Lower leg skin (tissue), 4 donors: ENCODE results near the gene CDC14A. TPM values are rescaled to one million over a fixed set of nuclear protein-coding genes. Genes with fewer than 3 reads are reported as not detected.

Source experiments
- DNase-seq, 2 donors: peaks; one replicate each; pipeline ENCODE4 v3.0.0-alpha.2; 2019; ENCODE audit warnings: low spot score in 2 of 2
- H3K4me3 ChIP-seq: fragments of 200-600 bp; sonication (generic); 2 replicates; pipeline ENCODE4 v1.5.1; 2017; ENCODE audit warnings: mild to moderate bottlenecking, low read depth; ENCODE audit not compliant: poor library complexity, severe bottlenecking
- POLR2A ChIP-seq, 2 donors: fragments of 450-650 bp; IDR thresholded peaks; one replicate each; pipeline ENCODE4 v1.6.1; 2016 to 2017; ENCODE audit warnings: antibody characterized with exemption in 2 of 2, mild to moderate bottlenecking in 1 of 2, moderate library complexity in 1 of 2
- WGBS, 2 donors: methylation state at CpG; one replicate each; pipeline ENCODE4 v1.1.5; 2018; 5-methylcytosine and 5-hydroxymethylcytosine counted together
- intact Hi-C: fragments of 100-400 bp; cut with DNase I; formaldehyde crosslinking; loops from one replicate; pipeline ENCODE4 v1.15.0; 2023; ENCODE audit warnings: low total_unique reads
- total RNA-seq, 4 donors: library from RNA; depleted of rRNA; stranded (reverse); fragments of >200 nt; gene quantifications; one replicate each; pipeline ENCODE4 v1.1.0, GENCODE V29; 2016
- TF ChIP-seq, protein P1 (sequence below), 3 donors: fragments of 450-650 bp; IDR thresholded peaks; one replicate each; pipeline ENCODE4 v1.5.1; 2016; ENCODE audit warnings: antibody characterized with exemption in 3 of 3, mild to moderate bottlenecking in 3 of 3, moderate library complexity in 2 of 3

The CDC14A gene
- total RNA-seq, 4 donors from 2014 or later = 13.5 to 15.4 (median 14.4) TPM

GRCh38 chr1:100530141-100530540 lies 177.8 kb downstream of the CDC14A start:
- DNase-seq = no peak
- intact Hi-C loops = no loop called here
- 91 to 94% methylated on average over 5 of the region's 5 CpGs for WGBS, 2 donors
- no peak overlapping the region for H3K4me3 ChIP-seq
- TF ChIP-seq POLR2A (IDR thresholded peaks at IDR 0.05) = no peak
- TF ChIP-seq, protein P1, sequence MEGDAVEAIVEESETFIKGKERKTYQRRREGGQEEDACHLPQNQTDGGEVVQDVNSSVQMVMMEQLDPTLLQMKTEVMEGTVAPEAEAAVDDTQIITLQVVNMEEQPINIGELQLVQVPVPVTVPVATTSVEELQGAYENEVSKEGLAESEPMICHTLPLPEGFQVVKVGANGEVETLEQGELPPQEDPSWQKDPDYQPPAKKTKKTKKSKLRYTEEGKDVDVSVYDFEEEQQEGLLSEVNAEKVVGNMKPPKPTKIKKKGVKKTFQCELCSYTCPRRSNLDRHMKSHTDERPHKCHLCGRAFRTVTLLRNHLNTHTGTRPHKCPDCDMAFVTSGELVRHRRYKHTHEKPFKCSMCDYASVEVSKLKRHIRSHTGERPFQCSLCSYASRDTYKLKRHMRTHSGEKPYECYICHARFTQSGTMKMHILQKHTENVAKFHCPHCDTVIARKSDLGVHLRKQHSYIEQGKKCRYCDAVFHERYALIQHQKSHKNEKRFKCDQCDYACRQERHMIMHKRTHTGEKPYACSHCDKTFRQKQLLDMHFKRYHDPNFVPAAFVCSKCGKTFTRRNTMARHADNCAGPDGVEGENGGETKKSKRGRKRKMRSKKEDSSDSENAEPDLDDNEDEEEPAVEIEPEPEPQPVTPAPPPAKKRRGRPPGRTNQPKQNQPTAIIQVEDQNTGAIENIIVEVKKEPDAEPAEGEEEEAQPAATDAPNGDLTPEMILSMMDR (IDR thresholded peaks at IDR 0.05) = no peak

DNA sequence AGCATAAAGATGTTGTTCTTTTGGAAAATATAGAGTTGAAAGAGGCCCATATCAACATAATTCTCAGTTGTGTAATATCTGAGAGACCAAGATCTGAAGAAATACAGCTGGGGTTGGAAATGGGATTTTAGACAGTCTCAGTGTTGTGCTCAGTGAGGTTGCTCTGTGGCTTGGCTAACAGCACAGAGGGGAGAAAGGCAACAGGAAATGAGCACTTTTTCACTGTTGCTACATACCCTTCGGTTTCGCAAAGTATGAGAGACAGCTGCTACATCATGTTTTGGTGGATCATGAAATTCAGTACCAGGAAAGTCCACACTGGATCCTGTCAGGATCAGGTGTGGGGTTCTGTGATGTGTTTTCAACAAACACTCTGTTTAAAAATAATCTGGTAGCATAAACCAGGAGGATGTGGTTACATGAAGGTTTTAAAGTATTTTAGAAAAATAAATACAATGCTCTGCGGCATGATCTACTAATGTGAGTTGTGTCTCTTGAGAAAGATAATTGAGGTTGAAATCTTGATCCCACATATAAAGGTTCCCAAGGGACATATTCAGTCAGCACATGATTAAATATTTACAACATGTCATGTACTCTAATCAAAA lies 178.7 kb downstream of the CDC14A start:
- WGBS, 2 donors = 68 to 71% methylated on average over 3 of the region's 3 CpGs
- intact Hi-C loops = no loop called here
- TF ChIP-seq, protein P1 (IDR thresholded peaks at IDR 0.05) = no peak
- no peak for TF ChIP-seq POLR2A (IDR thresholded peaks at IDR 0.05)
- no peak overlapping the region for H3K4me3 ChIP-seq
- DNase-seq = peak in 1 of 2 donors; percentile 22

DNA sequence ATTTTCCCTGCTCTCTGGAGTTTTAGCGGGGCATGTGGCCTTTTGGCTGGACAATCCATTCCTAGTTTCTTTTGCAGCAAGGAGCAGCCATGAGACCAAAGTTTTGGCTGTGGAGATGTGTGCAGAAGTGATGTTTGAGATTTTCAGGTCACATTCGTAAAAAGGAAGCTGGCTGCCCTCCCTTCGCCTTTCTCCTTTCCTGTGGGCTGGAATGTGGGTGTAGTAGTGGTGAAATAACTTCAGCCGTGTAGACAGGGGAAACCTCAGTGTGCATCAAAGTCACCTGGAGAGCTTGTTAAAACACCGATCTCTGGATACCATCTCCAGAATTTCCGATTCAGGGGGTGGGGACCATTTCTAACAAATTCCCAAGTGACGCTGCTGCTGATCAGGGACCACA lies 180.3 kb downstream of the CDC14A start:
- no peak for DNase-seq
- intact Hi-C loops = no loop called here
- 62 to 63% methylated on average over 7 of the region's 7 CpGs for WGBS, 2 donors
- no peak overlapping the region for H3K4me3 ChIP-seq
- TF ChIP-seq, protein P1 (IDR thresholded peaks at IDR 0.05) = no peak
- TF ChIP-seq POLR2A (IDR thresholded peaks at IDR 0.05) = no peak

DNA sequence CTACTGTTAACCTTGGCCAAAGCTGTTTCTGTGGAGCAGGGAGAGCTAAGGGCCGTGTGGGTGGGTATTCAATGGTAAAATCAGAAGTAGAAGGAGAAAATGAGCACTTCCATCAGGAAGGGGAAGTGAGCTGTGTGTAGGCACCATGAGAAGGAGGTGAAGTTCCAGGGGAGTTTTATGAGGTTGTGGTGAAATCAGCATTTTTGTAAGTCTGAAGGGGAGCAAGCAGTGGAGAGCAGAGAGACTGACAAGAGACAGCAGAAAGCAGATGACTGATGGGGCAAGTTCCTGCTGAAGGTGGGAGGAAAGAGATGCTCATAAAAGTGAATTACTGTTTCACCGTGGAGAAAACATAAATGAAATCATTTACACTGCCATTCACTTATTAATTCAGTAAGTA lies 183.0 kb downstream of the CDC14A start:
- no peak overlapping the region for H3K4me3 ChIP-seq
- no peak for TF ChIP-seq POLR2A (IDR thresholded peaks at IDR 0.05)
- TF ChIP-seq, protein P1 (IDR thresholded peaks at IDR 0.05) = no peak
- intact Hi-C loops = no loop called here
- WGBS, 2 donors = 29 to 46% methylated on average over 2 of the region's 2 CpGs
- no peak for DNase-seq

DNA sequence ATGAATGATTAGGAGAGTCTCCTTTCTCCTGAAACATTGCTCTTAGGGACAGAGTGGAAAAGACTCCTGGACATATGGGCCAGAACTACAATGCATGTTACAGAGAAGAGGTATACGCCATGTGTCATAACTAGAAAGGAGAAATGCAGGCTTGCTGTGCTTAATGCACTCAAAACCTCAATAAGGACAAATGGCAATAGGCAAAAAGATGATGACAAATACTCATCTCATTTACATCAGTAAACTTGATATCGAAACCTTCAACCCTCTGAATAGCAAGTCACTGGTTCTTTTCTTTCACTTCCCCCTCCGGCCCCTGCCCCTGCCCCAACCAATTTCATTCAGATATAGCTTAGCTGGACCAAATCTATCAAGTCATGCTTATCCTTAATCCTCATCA lies 183.7 kb downstream of the CDC14A start:
- no peak for DNase-seq
- WGBS, 2 donors = 83 to 84% methylated on average over 3 of the region's 3 CpGs
- intact Hi-C loops = no loop called here
- no peak overlapping the region for H3K4me3 ChIP-seq
- TF ChIP-seq POLR2A (IDR thresholded peaks at IDR 0.05) = no peak
- TF ChIP-seq, protein P1 (IDR thresholded peaks at IDR 0.05) = no peak
